HG03097 (cell line): ENCODE results near the gene MLLT6.

Source experiments
- ATAC-seq: cut with Tn5 transposase; IDR thresholded peaks from one replicate; pipeline ENCODE4 v1.9.1; 2021; ENCODE audit not compliant: unreplicated experiment, low FRiP score

Gene MLLT6

GRCh38 chr17:38674749-38675615 is 30.1 kb upstream of the MLLT6 start, which contains the start of gene EPOP:
TSS of gene EPOP (minus strand) at chr17:38674957. CDS start at chr17:38674495, 462 bp downstream.
- peak; percentile 53 for ATAC-seq

GRCh38 chr17:38676706-38677504 is 28.2 kb upstream of the MLLT6 start:
- no peak for ATAC-seq

GRCh38 chr17:38677819-38678218 is 27.3 kb upstream of the MLLT6 start:
- no peak for ATAC-seq

- no peak for ATAC-seq
These were observed 24.0 kb upstream of the MLLT6 start for GRCh38 chr17:38681096-38681495.

GRCh38 chr17:38685491-38685890 is 19.6 kb upstream of the MLLT6 start:
- no peak for ATAC-seq

- ATAC-seq, result no peak
These were observed 17.8 kb upstream of the MLLT6 start for GRCh38 chr17:38687286-38687685.

- no peak for ATAC-seq
These were observed 14.7 kb upstream of the MLLT6 start for GRCh38 chr17:38690386-38690785.

- ATAC-seq, result no peak
These were observed 13.9 kb upstream of the MLLT6 start for GRCh38 chr17:38691154-38691553.

GRCh38 chr17:38693700-38694329 is 11.3 kb upstream of the MLLT6 start:
- ATAC-seq, result no peak

- no peak for ATAC-seq
These were observed 7.8 kb upstream of the MLLT6 start for GRCh38 chr17:38697061-38697820.

GRCh38 chr17:38698760-38699159 is 6.3 kb upstream of the MLLT6 start:
- no peak for ATAC-seq

- peak; percentile 22 for ATAC-seq
These were observed 3.4 kb upstream of the MLLT6 start for GRCh38 chr17:38701504-38702165.

- ATAC-seq, result peak; percentile 28
These were observed 2.7 kb upstream of the MLLT6 start for GRCh38 chr17:38702166-38702915.

- ATAC-seq, result peak; percentile 4
These were observed 1.9 kb upstream of the MLLT6 start for GRCh38 chr17:38702916-38703741.

- ATAC-seq, result peak; percentile 23
These were observed 1.1 kb upstream of the MLLT6 start for GRCh38 chr17:38703742-38704605.

GRCh38 chr17:38705523-38705802 is 390 bp downstream of the MLLT6 start:
- no peak for ATAC-seq

- no peak for ATAC-seq
These were observed 881 bp downstream of the MLLT6 start for GRCh38 chr17:38705803-38706504.
